K562 (cell line): Measurements from ENCODE around the gene SOX8. TPM values are rescaled to one million over a fixed set of nuclear protein-coding genes. Genes with fewer than 3 reads are reported as not detected.

Experiments
- DPF2 ChIP-seq: fragments of 450-650 bp; IDR thresholded peaks from 2 replicates; pipeline ENCODE4 v1.6.1; 2016
- E2F1 ChIP-seq: sonication (generic); formaldehyde crosslinking; IDR thresholded peaks from 2 replicates; pipeline ENCODE4 v1.8.1; 2023; ENCODE audit warnings: mild to moderate bottlenecking, missing genetic modification reagents, moderate library complexity
- ELF4 ChIP-seq: fragments of 450-650 bp; formaldehyde crosslinking; IDR thresholded peaks from 2 replicates; pipeline ENCODE4 v1.4.0; 2022; ENCODE audit warnings: missing genetic modification characterization
- FOS ChIP-seq: IDR thresholded peaks from 3 replicates; pipeline ENCODE4 v1.6.1; 2011; ENCODE audit not compliant: insufficient read length; ENCODE audit errors: extremely low read depth
- MNT ChIP-seq, 2 experiments: fragments of 450-650 bp; conservative IDR thresholded peaks; 2 replicates each; pipeline ENCODE4 v1.6.1; 2017; ENCODE audit warnings: mild to moderate bottlenecking in 2 of 2, moderate library complexity in 2 of 2
- NR4A1 ChIP-seq, 2 experiments: fragments of 250-450 bp in 1 of 2; fragments of 450-650 bp in 1 of 2; sonication (Bioruptor Pico) in 1 of 2; IDR thresholded peaks; 2 replicates each; pipeline versions ENCODE4 v1.4.0 to v1.6.1; 2016 to 2020; ENCODE audit warnings: mild to moderate bottlenecking in 2 of 2, missing compliant biosample characterization in 1 of 2, missing genetic modification characterization in 1 of 2, moderate library complexity in 1 of 2
- PCBP1 ChIP-seq: fragments of 200-400 bp; formaldehyde crosslinking; IDR thresholded peaks from 2 replicates; pipeline ENCODE4 v1.6.1; 2018; ENCODE audit warnings: mild to moderate bottlenecking, low read depth, low read length; ENCODE audit not compliant: poor library complexity, severe bottlenecking
- RB1 ChIP-seq: fragments of 450-650 bp; IDR thresholded peaks from 2 replicates; pipeline ENCODE4 v1.6.1; 2017; ENCODE audit warnings: low read depth, mild to moderate bottlenecking
- TAF1 ChIP-seq: IDR thresholded peaks from 2 replicates; pipeline ENCODE4 v1.6.1; 2011; ENCODE audit warnings: mild to moderate bottlenecking, low read length, moderate library complexity; ENCODE audit not compliant: insufficient read depth, control insufficient read depth, severe bottlenecking; ENCODE audit errors: extremely low read depth
- TBP ChIP-seq: optimal IDR thresholded peaks from 2 replicates; pipeline ENCODE3; 2011; ENCODE audit warnings: low read depth, low read length, improper control_type of control experiment
- UBTF ChIP-seq, 2 experiments: IDR thresholded peaks; 2 replicates each; pipeline ENCODE4 v1.6.1; 2012; ENCODE audit warnings: improper control_type of control experiment in 2 of 2, low read depth in 2 of 2, low read length in 2 of 2, borderline replicate concordance in 1 of 2
- ZFX ChIP-seq: sonication (generic); formaldehyde crosslinking; IDR thresholded peaks from 2 replicates; pipeline ENCODE4 v1.8.0; 2022; ENCODE audit warnings: mild to moderate bottlenecking, missing genetic modification reagents, moderate library complexity
- ZNF277 ChIP-seq: fragments of 250-450 bp; sonication (Bioruptor Pico); IDR thresholded peaks from 2 replicates; pipeline ENCODE4 v1.8.0; 2022; ENCODE audit warnings: inconsistent platforms, mild to moderate bottlenecking, moderate library complexity, borderline replicate concordance
- ZNF79 ChIP-seq: fragments of 250-450 bp; sonication (Bioruptor Pico); IDR thresholded peaks from 2 replicates; pipeline ENCODE4 v1.4.0; 2020; ENCODE audit warnings: low read depth, mild to moderate bottlenecking, moderate library complexity
- polyA plus RNA-seq, 8 experiments: library from polyadenylated mRNA; depleted of rRNA in 4 of 8; stranded (reverse) in 5 of 8; unstranded in 3 of 8; fragments of >200 nt; fragmentation: Nextera tagmentation in 2 of 8; fragmentation: Illumina TruSeq in 1 of 8; extraction: Ambion mirVana in 2 of 8; extraction: Trizol in 1 of 8; gene quantifications; 2 replicates each; pipeline versions ENCODE4 v1.2.1 to v1.2.3, GENCODE V29; 2011 to 2014; ENCODE audit warnings: inconsistent platforms in 1 of 8, missing spikeins in 1 of 8
- total RNA-seq, 7 experiments: library from RNA; depleted of rRNA in 6 of 7; stranded (reverse); fragments of >200 nt in 6 of 7; fragmentation: Illumina TruSeq in 2 of 7; extraction: Trizol in 2 of 7; gene quantifications; 2 replicates each; pipeline versions ENCODE4 v1.2.1 to v1.2.3, GENCODE V29; 2011 to 2021; ENCODE audit warnings: low replicate concordance in 1 of 7
- TF ChIP-seq, protein P1 (sequence below): fragments of 450-650 bp; formaldehyde crosslinking; IDR thresholded peaks from 2 replicates; pipeline ENCODE4 v1.4.0; 2022; ENCODE audit warnings: missing genetic modification characterization
- TF ChIP-seq, protein P2 (sequence below): sonication (generic); formaldehyde crosslinking; IDR thresholded peaks from 2 replicates; pipeline ENCODE4 v1.8.0; 2022; ENCODE audit warnings: mild to moderate bottlenecking, low read depth, missing genetic modification reagents

The SOX8 gene
- total and polyA plus RNA-seq, 9 of the 15 experiments (the other 6 are each of a cell fraction or from before 2014, with no cell fraction given) = 0.07 to 0.15 (median 0.15) TPM; not detected in 6

DNA sequence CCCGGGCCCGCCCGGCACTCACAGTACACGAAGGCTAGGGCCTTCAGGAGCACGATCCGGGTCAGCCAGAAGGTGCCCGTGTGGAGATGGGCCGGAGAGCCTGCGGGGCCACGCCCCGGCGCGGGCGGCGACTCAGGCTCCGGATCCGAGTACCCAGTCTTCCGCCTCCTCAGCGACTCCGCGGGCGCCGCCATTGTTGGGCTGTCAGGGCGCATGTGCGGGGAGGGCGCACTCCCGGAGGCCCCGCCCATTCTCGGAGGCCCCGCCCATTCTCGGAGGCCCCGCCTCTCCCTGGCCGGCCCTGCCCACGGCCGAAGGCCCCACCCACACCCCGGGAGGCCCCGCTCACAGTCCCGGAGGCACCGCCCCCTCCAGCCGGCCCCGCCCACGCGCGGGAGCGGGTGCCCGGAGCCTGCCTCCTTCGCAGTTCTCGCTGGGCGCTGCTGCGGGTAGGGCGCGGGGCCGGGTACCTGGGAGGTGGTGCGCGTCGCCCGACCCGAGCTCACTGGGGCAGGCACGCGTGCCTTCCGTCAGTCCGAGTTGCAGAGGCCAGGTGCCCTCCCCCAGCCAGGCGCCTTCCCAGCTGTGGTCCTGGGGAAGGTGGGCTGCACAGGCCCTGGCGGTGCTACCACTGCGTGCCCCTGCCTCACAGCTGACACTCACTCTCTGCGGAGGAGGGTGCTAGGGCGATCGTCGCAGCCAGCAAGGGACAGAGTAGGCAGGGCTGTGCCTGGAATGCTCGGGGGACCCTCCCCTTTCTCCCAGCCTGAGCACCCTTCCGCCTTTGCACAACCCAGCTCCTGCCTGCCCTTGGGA lies 10.6 kb upstream of the SOX8 start, which contains the start of gene LMF1 (continued):
- TF ChIP-seq MNT (conservative IDR thresholded peaks at IDR 0.05) (peak in 1 of 2 experiments; percentile 64; a peak in 2 of 4 replicates), ELF4 (no peak), ZNF79 (CRISPR knock-in tag) (no peak), ZNF277 (CRISPR knock-in tag) (no peak), RB1 (0 out of 2 replicates have a peak, but pooled peaks have one; percentile 7), NR4A1 (CRISPR knock-in tag; IDR thresholded peaks at IDR 0.05) (no peak), NR4A1 (tag; IDR thresholded peaks at IDR 0.05) (no peak), PCBP1 (peak; percentile 4), ZFX (CRISPR knock-in tag) (peak; percentile 89), TAF1 (peak; percentile 80), UBTF (IDR thresholded peaks at IDR 0.05; ENCODE audit: borderline replicate concordance in 1 of 2, low read depth in 2 of 2, low read length in 2 of 2) (0 out of 4 replicates have a peak, but pooled peaks of 1 of the 2 experiments have one; percentile 6), E2F1 (peak; percentile 44; the same call in 1 of the 2 replicates), TBP (peak; percentile 81), FOS (no peak), DPF2 (no peak)
- TF ChIP-seq, protein P1, sequence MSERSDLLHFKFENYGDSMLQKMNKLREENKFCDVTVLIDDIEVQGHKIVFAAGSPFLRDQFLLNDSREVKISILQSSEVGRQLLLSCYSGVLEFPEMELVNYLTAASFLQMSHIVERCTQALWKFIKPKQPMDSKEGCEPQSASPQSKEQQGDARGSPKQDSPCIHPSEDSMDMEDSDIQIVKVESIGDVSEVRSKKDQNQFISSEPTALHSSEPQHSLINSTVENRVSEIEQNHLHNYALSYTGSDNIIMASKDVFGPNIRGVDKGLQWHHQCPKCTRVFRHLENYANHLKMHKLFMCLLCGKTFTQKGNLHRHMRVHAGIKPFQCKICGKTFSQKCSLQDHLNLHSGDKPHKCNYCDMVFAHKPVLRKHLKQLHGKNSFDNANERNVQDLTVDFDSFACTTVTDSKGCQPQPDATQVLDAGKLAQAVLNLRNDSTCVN (CRISPR knock-in tag) = no peak
- TF ChIP-seq, protein P2, sequence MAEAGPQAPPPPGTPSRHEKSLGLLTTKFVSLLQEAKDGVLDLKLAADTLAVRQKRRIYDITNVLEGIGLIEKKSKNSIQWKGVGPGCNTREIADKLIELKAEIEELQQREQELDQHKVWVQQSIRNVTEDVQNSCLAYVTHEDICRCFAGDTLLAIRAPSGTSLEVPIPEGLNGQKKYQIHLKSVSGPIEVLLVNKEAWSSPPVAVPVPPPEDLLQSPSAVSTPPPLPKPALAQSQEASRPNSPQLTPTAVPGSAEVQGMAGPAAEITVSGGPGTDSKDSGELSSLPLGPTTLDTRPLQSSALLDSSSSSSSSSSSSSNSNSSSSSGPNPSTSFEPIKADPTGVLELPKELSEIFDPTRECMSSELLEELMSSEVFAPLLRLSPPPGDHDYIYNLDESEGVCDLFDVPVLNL (CRISPR knock-in tag) = 0 out of 2 replicates have a peak, but pooled peaks have one; percentile 56
